OCI-M2 (cell line): Measurements from ENCODE around the gene TMPRSS7.

Experiments
- DNase-seq: peaks from one replicate; lab custom pipeline; 2025; ENCODE audit not compliant: unreplicated experiment; lab: John Stamatoyannopoulos, UW

The TMPRSS7 gene

GRCh38 chr3:112034436-112034835 lies at the start of gene TMPRSS7:
Gene TMPRSS7, plus strand, starts transcription at chr3:112034736. Its CDS starts 110 bp downstream, at chr3:112034846.
- no peak for DNase-seq

GRCh38 chr3:111986800-111987199 lies 47.7 kb upstream of the TMPRSS7 start:
- DNase-seq, result no peak

- no peak for DNase-seq
Observed at GRCh38 chr3:111989061-111989678, 45.4 kb upstream of the TMPRSS7 start.

GRCh38 chr3:111993038-111993437 lies 41.5 kb upstream of the TMPRSS7 start:
- no peak for DNase-seq

GRCh38 chr3:111998636-111999483 lies 35.7 kb upstream of the TMPRSS7 start, which contains the start of gene TAGLN3:
Gene TAGLN3, plus strand, starts transcription at chr3:111998922. Its CDS starts 501 bp downstream, at chr3:111999423.
- no peak for DNase-seq

GRCh38 chr3:111999484-112000324 lies 34.8 kb upstream of the TMPRSS7 start:
- no peak for DNase-seq

- DNase-seq, result no peak
Observed at GRCh38 chr3:112000367-112000771, 34.2 kb upstream of the TMPRSS7 start.

- no peak for DNase-seq
Observed at GRCh38 chr3:112000966-112001365, 33.6 kb upstream of the TMPRSS7 start.

GRCh38 chr3:112001526-112001925 lies 33.0 kb upstream of the TMPRSS7 start:
- DNase-seq, result no peak

GRCh38 chr3:112002096-112002971 lies 32.2 kb upstream of the TMPRSS7 start:
- no peak for DNase-seq

GRCh38 chr3:112003321-112004080 lies 31.0 kb upstream of the TMPRSS7 start:
- no peak for DNase-seq

- no peak for DNase-seq
Observed at GRCh38 chr3:112004187-112004586, 30.3 kb upstream of the TMPRSS7 start.

- DNase-seq, result no peak
Observed at GRCh38 chr3:112004669-112005068, 29.9 kb upstream of the TMPRSS7 start.

- no peak for DNase-seq
Observed at GRCh38 chr3:112005091-112005672, 29.4 kb upstream of the TMPRSS7 start.

GRCh38 chr3:112007633-112008032 lies 26.9 kb upstream of the TMPRSS7 start:
- no peak for DNase-seq

GRCh38 chr3:112009670-112010069 lies 24.9 kb upstream of the TMPRSS7 start:
- no peak for DNase-seq

- no peak for DNase-seq
Observed at GRCh38 chr3:112010636-112011035, 23.9 kb upstream of the TMPRSS7 start.

- no peak for DNase-seq
Observed at GRCh38 chr3:112011376-112011940, 23.1 kb upstream of the TMPRSS7 start.
